Naive thymus-derived CD8-positive, alpha-beta T cell (primary cell): ENCODE data around the gene DCT. TPM values are rescaled to one million over a fixed set of nuclear protein-coding genes. Genes with fewer than 3 reads are reported as not detected.

Experiments used
- ATAC-seq, 2 donors: fragments of 150-1000 bp; cut with Tn5 transposase in 1 of 2; sonication (Bioruptor Pico), chemical (Tn5 transposase) in 1 of 2; 1 replicate in 1 of 2; 2 replicates in 1 of 2; pipeline ENCODE4 v1.10.0; 2021; ENCODE audit warnings: mild to moderate bottlenecking in 2 of 2, moderate library complexity in 2 of 2
- POLR2A ChIA-PET: fragments of 350-600 bp; sonication (Branson Sonifier 250); formaldehyde crosslinking; loops from one replicate; lab custom pipeline; 2021; ENCODE audit warnings: antibody characterized with exemption; lab: Charles Lee
- DNase-seq, 10 donors: peaks; one replicate each; pipeline versions ENCODE4 v3.0.0 to v3.0.0-alpha.2; 2020 to 2022
- H3K27ac Mint-ChIP-seq, 10 donors: one replicate each; pipeline ENCODE4 v1.8.0; 2020 to 2022; ENCODE audit warnings: mild to moderate bottlenecking in 10 of 10, mixed read lengths in 10 of 10, moderate library complexity in 4 of 10, inconsistent platforms in 1 of 10
- H3K27me3 Mint-ChIP-seq, 5 donors: one replicate each; pipeline ENCODE4 v1.8.0; 2021 to 2022; ENCODE audit warnings: mixed read lengths in 5 of 5
- H3K36me3 Mint-ChIP-seq, 3 donors: one replicate each; pipeline ENCODE4 v1.8.0; 2020 to 2022; ENCODE audit warnings: mixed read lengths in 3 of 3, mild to moderate bottlenecking in 2 of 3, inconsistent platforms in 1 of 3
- H3K4me1 Mint-ChIP-seq, 4 donors: one replicate each; pipeline ENCODE4 v1.8.0; 2021 to 2022; ENCODE audit warnings: mixed read lengths in 4 of 4
- H3K4me3 Mint-ChIP-seq, 10 donors: one replicate each; pipeline ENCODE4 v1.8.0; 2020 to 2022; ENCODE audit warnings: mild to moderate bottlenecking in 10 of 10, mixed read lengths in 10 of 10, moderate library complexity in 6 of 10, inconsistent platforms in 1 of 10
- H3K9me3 Mint-ChIP-seq, 9 donors: one replicate each; pipeline ENCODE4 v1.8.0; 2020 to 2022; ENCODE audit warnings: mixed read lengths in 9 of 9, mild to moderate bottlenecking in 3 of 9, inconsistent platforms in 1 of 9, moderate library complexity in 1 of 9
- polyA plus RNA-seq, 3 donors: library from polyadenylated mRNA; unstranded; fragments of 300-500 nt; fragmentation: Illumina TruSeq; gene quantifications; one replicate each; pipeline ENCODE4 v1.2.3, GENCODE V29; 2021
- total RNA-seq, 8 experiments: library from RNA in 2 of 8; stranded (reverse) in 2 of 8; gene quantifications; one replicate each; pipeline ENCODE4 v1.2.3 and lab custom pipeline; 2021 to 2026

Gene DCT
- total and polyA plus RNA-seq, 5 experiments from 2014 or later, result 0.19 to 1.1 (median 0.92) TPM; not detected in 1

GRCh38 chr13:94414141-94414540 lies 65.3 kb downstream of the DCT start:
- Mint-ChIP-seq H3K36me3 (peaks cover 0 to 17% (median 15%) of the 10 kb centered on the region in 3 donors), H3K4me3 (no peak overlapping the region), H3K27me3 (peaks cover 0 to 14% (median 10%) of the 10 kb centered on the region in 5 donors), H3K27ac (no peak overlapping the region), H3K4me1 (peaks cover 9 to 13% (median 10%) of the 10 kb centered on the region in 4 donors), H3K9me3 (peaks cover 5 to 30% (median 13%) of the 10 kb centered on the region in 9 donors)
- no peak for DNase-seq
- no peak for ATAC-seq
- POLR2A ChIA-PET, result no interaction called here

- no peak overlapping the region for H3K27ac Mint-ChIP-seq
- H3K9me3 Mint-ChIP-seq, result peaks cover 0 to 28% (median 13%) of the 10 kb centered on the region in 9 donors
- H3K27me3 Mint-ChIP-seq, result peaks cover 4 to 20% (median 14%) of the 10 kb centered on the region in 5 donors
- DNase-seq (no peak), ATAC-seq (no peak)
- H3K36me3 Mint-ChIP-seq, result peaks cover 0 to 20% (median 17%) of the 10 kb centered on the region in 3 donors
- POLR2A ChIA-PET, result no interaction called here
- no peak overlapping the region for H3K4me3 Mint-ChIP-seq
- H3K4me1 Mint-ChIP-seq, result peaks cover 3 to 7% (median 7%) of the 10 kb centered on the region in 4 donors
Observed at GRCh38 chr13:94413598-94413944, 65.9 kb downstream of the DCT start.

GRCh38 chr13:94412870-94413597 lies 66.4 kb downstream of the DCT start:
- Mint-ChIP-seq H3K36me3 (peaks cover 0 to 20% (median 15%) of the 10 kb centered on the region in 3 donors), H3K9me3 (peaks cover 0 to 25% (median 12%) of the 10 kb centered on the region in 9 donors), H3K27me3 (peaks cover 4 to 23% (median 15%) of the 10 kb centered on the region in 5 donors), H3K4me1 (peaks cover 0 to 5% (median 2%) of the 10 kb centered on the region in 4 donors), H3K4me3 (no peak overlapping the region), H3K27ac (no peak overlapping the region)
- POLR2A ChIA-PET, result no interaction called here
- no peak for ATAC-seq
- no peak for DNase-seq

- DNase-seq (no peak), ATAC-seq (no peak)
- H3K4me1 Mint-ChIP-seq, result peaks cover 0 to 5% (median 0%) of the 10 kb centered on the region in 4 donors
- POLR2A ChIA-PET, result no interaction called here
- H3K27me3 Mint-ChIP-seq, result peaks cover 4 to 23% (median 15%) of the 10 kb centered on the region in 5 donors
- peaks cover 0 to 7% (median 4%) of the 10 kb centered on the region in 3 donors for H3K36me3 Mint-ChIP-seq
- no peak overlapping the region for H3K27ac Mint-ChIP-seq
- no peak overlapping the region for H3K4me3 Mint-ChIP-seq
- H3K9me3 Mint-ChIP-seq, result peaks cover 0 to 12% (median 3%) of the 10 kb centered on the region in 9 donors
Observed at GRCh38 chr13:94411747-94412146, 67.7 kb downstream of the DCT start.

- Mint-ChIP-seq H3K36me3 (peaks cover 0 to 5% (median 0%) of the 10 kb centered on the region in 3 donors), H3K9me3 (no peaks in the 10 kb centered on the region), H3K27me3 (peaks cover 4 to 23% (median 16%) of the 10 kb centered on the region in 5 donors), H3K4me3 (no peak overlapping the region), H3K27ac (no peak overlapping the region), H3K4me1 (peaks cover 0 to 2% (median 0%) of the 10 kb centered on the region in 4 donors)
- POLR2A ChIA-PET, result no interaction called here
- ATAC-seq, result no peak
- DNase-seq, result no peak
Observed at GRCh38 chr13:94408314-94409036, 71.0 kb downstream of the DCT start.

GRCh38 chr13:94400874-94401273 lies 78.6 kb downstream of the DCT start:
- no peak for ATAC-seq
- H3K4me3 Mint-ChIP-seq, result no peak overlapping the region
- DNase-seq, result no peak
- POLR2A ChIA-PET, result no interaction called here
- no peaks in the 10 kb centered on the region for H3K4me1 Mint-ChIP-seq
- peaks cover 0 to 5% (median 2%) of the 10 kb centered on the region in 5 donors for H3K27me3 Mint-ChIP-seq
- H3K36me3 Mint-ChIP-seq, result no peaks in the 10 kb centered on the region
- H3K27ac Mint-ChIP-seq, result no peak overlapping the region
- peaks cover 0 to 6% (median 0%) of the 10 kb centered on the region in 9 donors for H3K9me3 Mint-ChIP-seq

- DNase-seq, result no peak
- Mint-ChIP-seq H3K4me1 (no peaks in the 10 kb centered on the region), H3K27ac (no peak overlapping the region), H3K9me3 (peaks cover 0 to 6% (median 0%) of the 10 kb centered on the region in 9 donors), H3K36me3 (no peaks in the 10 kb centered on the region), H3K4me3 (no peak overlapping the region), H3K27me3 (peaks cover 0 to 5% (median 2%) of the 10 kb centered on the region in 5 donors)
- POLR2A ChIA-PET, result no interaction called here
- ATAC-seq, result no peak
Observed at GRCh38 chr13:94399812-94400211, 79.7 kb downstream of the DCT start.

- ATAC-seq (no peak), DNase-seq (no peak)
- H3K36me3 Mint-ChIP-seq, result no peaks in the 10 kb centered on the region
- H3K27me3 Mint-ChIP-seq, result peaks cover 0 to 9% (median 3%) of the 10 kb centered on the region in 5 donors
- H3K9me3 Mint-ChIP-seq, result peaks cover 0 to 6% (median 0%) of the 10 kb centered on the region in 9 donors
- H3K27ac Mint-ChIP-seq, result no peak overlapping the region
- no peak overlapping the region for H3K4me3 Mint-ChIP-seq
- POLR2A ChIA-PET, result interaction anchor here (0.5 kb wide), 1 partner anchor 1073 kb away, joined by 3 read pairs; no protein-coding TSS in a partner anchor
- no peaks in the 10 kb centered on the region for H3K4me1 Mint-ChIP-seq
Observed at GRCh38 chr13:94395860-94396259, 83.6 kb downstream of the DCT start.

GRCh38 chr13:94394723-94395122 lies 84.8 kb downstream of the DCT start:
- peaks cover 0 to 6% (median 0%) of the 10 kb centered on the region in 9 donors for H3K9me3 Mint-ChIP-seq
- H3K36me3 Mint-ChIP-seq, result no peaks in the 10 kb centered on the region
- H3K27me3 Mint-ChIP-seq, result peaks cover 0 to 9% (median 3%) of the 10 kb centered on the region in 5 donors
- DNase-seq, result no peak
- H3K27ac Mint-ChIP-seq, result no peak overlapping the region
- POLR2A ChIA-PET, result no interaction called here
- H3K4me3 Mint-ChIP-seq, result no peak overlapping the region
- H3K4me1 Mint-ChIP-seq, result no peaks in the 10 kb centered on the region
- no peak for ATAC-seq

GRCh38 chr13:94390881-94391280 lies 88.6 kb downstream of the DCT start:
- Mint-ChIP-seq H3K4me3 (no peak overlapping the region), H3K27me3 (peaks cover 0 to 9% (median 0%) of the 10 kb centered on the region in 5 donors), H3K27ac (no peak overlapping the region), H3K36me3 (no peaks in the 10 kb centered on the region), H3K4me1 (peaks cover 7 to 15% (median 11%) of the 10 kb centered on the region in 4 donors), H3K9me3 (no peaks in the 10 kb centered on the region)
- no peak for ATAC-seq
- DNase-seq, result no peak
- POLR2A ChIA-PET, result no interaction called here

GRCh38 chr13:94389604-94390351 lies 89.7 kb downstream of the DCT start:
- POLR2A ChIA-PET, result no interaction called here
- H3K4me1 Mint-ChIP-seq, result peaks cover 7 to 15% (median 11%) of the 10 kb centered on the region in 4 donors
- no peaks in the 10 kb centered on the region for H3K36me3 Mint-ChIP-seq
- no peak for ATAC-seq
- no peak for DNase-seq
- H3K4me3 Mint-ChIP-seq, result no peak overlapping the region
- no peaks in the 10 kb centered on the region for H3K9me3 Mint-ChIP-seq
- H3K27me3 Mint-ChIP-seq, result peaks cover 0 to 9% (median 0%) of the 10 kb centered on the region in 5 donors
- no peak overlapping the region for H3K27ac Mint-ChIP-seq

GRCh38 chr13:94387047-94387446 lies 92.4 kb downstream of the DCT start:
- Mint-ChIP-seq H3K9me3 (no peaks in the 10 kb centered on the region), H3K4me1 (peaks cover 7 to 15% (median 11%) of the 10 kb centered on the region in 4 donors), H3K27ac (peak overlapping the region in 1 of 10 donors; percentile 3), H3K36me3 (no peaks in the 10 kb centered on the region), H3K4me3 (peak overlapping the region in 2 of 10 donors; percentile 8 to 15), H3K27me3 (peaks cover 0 to 2% (median 0%) of the 10 kb centered on the region in 5 donors)
- POLR2A ChIA-PET, result no interaction called here
- DNase-seq, result peak in 2 of 10 donors; percentile 2 to 8
- ATAC-seq, result peak in 1 of 2 donors; percentile 55
